Epidermal melanocyte (primary cell): Measurements from ENCODE around the gene NGEF.

Experiments
- DNase-seq: peaks from one replicate; pipeline ENCODE4 v3.0.0; 2011; ENCODE audit warnings: low spot score; ENCODE audit not compliant: insufficient read length

NGEF gene

DNA sequence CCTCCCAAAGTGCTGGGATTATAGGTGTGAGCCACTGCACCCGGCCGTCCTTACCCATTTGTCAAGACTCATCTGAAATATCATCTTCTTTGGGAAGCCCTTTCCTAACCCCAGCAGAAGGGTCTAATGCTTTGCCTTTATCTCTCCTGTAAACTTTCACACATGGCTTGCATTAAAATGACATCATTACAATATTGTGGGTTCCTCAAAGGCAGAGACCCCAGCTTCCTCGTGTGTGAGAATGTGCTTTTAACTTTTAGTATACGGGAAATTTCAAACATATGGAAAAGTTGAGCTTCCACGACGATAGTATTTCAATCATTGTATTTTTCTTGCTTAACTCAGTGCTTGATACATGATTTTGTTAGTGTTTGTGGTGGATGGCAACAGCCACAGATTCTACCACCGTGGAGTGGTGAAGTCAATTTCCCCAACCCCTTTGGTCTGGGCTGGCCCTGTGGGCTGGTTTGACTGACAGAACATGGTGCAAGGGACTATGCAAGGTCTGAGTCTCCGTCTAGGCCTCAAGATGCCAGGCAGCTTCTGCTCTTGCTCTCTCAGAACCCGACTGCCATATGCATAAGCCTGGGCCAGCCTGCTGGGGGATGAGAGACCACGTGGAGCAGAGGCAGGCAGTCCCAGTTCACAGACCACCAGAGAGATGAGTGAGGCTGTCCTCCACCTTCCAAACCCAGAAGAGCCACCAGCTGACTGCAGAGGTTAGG lies 39.9 kb downstream of the NGEF start:
- no peak for DNase-seq

DNA sequence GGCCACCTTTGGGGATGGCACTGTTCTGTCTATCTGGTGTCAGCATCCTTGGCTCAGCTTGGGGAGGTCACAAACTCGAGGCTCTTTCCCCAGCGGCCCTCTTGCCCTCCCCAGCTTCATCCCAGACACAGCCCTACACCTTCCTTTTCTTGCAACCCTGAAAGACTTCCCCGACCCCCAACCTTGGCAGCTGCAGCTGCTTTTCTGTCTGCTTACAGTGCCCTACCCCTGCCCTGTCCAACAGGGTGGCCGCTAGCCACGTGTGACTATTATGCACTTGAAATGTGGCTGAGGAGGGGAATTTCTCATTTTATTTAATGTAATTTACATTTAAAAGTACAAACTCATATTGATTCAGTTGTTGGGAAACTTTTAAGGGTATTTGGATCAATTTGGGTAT lies 41.3 kb downstream of the NGEF start:
- DNase-seq = no peak

DNA sequence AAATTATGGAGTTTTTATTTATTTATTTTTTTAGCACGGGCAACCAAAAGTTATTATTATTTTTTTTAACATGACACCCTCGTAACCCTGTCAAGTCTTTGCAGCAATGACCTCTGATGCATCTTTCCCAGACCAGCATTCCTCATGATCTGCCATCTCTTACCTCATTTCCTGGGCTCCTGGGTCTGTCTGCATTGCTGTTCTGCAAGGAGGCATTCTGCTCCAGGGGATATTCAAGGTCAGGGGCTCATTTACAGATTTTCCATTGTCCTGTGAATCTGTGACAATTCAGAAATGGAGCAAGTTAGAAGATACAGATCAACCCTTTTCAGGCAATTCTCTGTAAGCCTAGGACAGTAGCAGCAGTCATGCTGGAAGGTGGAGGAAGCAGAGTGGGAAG lies 43.0 kb downstream of the NGEF start:
- no peak for DNase-seq

DNA sequence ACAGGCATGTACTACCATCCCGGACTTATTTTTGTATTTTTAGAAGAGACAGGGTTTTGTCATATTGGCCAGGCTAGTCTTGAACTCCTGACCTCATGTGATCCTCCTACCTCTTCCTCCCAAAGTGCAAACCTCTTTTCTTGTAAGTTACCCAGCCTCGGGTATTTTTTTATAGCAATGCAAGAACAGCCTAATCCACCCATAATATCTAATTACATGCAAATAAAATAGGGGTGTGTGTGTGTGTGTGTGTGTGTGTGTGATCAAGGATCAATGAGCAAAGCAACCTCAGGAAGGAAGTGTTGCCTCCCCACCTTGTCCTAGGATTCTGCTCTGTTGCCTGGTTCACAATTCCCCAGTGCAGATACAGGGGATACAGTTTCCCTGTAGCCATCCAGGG lies 45.6 kb downstream of the NGEF start:
- DNase-seq = no peak

DNA sequence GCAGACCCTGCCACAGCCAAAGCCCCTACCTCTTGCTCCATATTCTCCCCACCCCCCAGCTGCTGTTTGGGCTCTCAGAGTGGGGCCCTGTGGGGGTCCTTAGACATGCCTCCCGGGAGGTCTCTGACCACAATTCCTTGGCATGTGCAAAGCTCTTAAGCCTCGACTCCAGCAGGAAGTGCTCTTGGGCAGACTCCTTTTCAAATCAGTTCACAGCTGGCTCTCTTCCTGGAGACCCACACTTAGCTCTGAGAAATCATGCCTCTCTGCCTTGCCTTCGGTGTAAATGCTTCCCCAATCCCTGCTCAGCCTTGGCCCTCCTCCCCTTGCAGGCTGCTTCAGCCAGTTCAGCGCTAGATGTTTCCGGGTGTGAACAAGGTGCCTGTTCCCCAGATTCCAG lies 46.9 kb downstream of the NGEF start:
- no peak for DNase-seq

DNA sequence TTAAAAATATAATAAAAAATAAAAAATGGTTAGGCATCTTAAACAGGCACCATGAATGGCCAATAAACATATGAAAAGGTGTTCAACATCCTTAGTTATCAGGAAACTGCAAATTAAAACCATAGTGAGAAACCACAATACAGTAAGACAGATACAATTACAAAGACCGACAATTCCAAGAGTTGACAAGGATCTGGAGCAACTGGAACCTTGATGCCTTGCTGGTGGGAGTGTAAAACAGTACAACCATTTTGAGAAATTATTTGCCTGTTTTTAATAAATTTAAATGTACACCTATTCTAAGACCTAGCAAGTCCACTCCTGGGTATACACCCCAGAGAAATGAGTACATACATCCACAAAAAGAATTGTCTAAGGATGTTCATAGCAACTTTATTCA lies 49.1 kb downstream of the NGEF start:
- DNase-seq = no peak

DNA sequence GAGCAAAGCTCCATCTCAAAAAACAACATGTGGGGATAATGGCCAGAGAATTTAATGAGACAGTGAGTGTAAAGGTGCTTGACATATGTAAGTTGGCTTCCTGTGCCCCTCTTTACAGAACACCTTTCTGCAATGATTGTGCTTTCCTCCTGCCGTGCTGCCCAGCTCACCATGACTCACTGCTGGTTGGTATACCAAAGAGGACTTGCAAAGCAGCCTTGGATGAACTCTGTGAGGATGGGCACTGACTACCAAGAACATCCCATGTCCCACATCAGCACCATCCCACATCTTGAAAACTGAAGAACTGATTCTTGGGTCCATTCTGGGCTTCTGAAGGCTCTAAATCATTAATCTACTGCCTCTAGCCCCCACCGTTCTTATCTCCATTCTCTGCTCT lies 52.2 kb downstream of the NGEF start:
- DNase-seq = no peak

DNA sequence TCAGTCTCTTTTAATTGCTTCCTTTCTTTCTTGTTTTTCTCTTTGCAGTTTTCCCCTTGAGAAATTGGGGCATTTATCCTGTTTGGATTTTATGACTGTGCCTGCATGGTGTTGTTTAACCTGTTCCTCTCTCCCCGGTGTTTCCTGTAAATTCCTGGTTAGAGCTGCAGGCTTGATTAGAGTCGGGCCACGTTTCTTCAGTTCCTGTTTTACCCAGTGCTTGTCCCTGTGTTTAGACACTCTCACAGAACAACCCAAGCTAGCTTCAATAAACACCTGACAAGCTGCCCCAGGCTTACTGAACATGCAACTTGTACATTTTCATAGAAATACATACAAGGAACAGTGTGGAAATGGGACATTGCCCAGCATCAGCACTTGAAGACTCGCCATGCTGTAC lies 53.9 kb downstream of the NGEF start:
- no peak for DNase-seq

DNA sequence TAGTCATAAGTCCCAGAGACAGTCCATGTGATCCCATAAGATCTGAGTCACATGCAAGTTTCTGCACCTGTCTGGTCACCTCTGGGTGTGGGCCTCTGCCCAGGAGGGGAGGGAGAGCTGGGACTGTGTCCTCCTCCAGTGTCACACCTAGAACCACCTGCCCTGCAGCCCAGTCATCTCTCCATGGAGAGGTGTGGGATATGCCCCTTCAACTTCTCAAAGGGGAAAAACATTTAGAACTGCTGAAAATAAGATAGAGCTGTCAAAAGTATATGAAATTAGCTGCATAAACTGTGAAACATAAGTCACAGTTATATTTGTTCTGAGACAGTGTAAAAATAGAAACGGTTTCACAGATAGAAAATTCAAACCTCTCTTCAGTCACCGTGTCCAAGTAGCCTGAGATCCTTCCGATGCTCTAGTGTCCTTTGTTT lies 55.4 kb downstream of the NGEF start:
- DNase-seq = no peak

DNA sequence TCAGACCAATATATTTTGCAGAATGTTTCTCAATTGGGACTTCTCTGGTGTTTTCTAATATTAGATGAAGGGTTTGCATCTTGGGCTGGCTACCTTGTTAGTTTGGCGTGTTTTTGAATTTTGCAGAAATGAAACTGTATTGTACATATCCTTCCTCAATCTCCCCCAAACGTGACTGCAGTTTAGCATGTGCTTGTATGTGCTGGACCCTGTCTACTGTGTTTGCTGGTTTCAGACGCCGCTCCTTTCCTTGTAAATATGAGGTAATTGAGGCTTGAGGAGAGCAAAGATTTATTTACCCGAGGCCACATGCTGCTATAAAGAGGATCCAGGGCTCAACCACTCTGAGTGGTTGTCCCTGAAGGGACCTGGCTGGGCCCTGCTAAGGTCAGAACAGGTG lies 57.2 kb downstream of the NGEF start:
- no peak for DNase-seq

DNA sequence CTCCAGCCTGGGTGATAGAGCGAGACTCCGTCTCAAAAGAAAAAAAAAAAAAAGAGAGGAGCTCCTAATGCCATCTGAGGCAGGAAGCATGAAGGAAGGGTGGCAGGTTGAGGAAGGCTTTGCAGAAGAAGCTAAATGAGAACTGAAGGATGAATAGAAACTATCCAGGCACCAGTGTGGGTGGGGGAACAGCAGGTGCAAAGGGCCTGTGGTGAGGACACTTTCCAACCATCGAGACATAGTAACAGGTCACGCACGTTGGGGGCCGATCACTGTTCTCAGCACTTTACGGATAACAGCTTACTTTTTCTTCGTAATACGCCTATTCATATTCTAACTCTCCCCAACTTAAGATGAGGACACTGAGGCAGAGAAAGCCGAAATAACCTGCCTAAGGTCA lies 58.4 kb downstream of the NGEF start:
- no peak for DNase-seq

DNA sequence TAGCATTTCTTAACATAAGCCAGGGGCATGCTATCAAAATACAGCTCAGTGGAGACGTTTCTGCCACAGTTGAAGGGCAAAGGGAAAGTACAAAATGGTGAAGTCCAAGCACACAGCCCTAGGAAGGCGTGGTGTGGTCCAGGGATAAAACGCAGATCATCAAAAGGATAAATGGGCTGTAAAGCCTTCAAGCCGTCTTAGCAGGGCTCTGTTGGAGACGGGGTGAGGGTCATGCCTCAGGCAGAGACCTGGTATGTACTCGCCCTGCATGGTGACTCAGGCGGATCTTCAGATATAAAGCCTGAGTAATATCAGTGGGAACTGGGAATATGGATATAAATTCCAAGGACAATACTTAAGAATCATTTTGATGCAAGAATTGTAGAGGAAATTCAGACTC lies 61.2 kb downstream of the NGEF start:
- DNase-seq = no peak

DNA sequence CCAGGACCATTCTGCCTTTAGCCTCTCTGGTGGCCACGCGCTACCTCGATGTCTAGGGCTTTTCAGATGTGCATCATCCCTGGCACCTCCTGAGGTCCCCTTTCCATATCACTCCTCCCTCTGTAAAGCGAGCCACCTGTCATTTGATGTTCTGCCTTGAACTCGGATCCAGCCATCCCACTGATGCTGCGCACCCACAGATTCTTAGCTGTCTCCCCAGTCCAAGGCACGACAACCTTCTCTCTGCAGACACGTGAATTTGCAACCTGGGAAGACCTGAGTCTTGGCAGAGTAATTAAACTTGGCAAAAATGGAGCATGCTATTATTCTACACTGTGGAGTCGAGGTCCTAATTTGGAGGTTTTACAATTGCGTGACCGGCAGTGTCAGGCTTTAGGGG lies 61.9 kb downstream of the NGEF start:
- no peak for DNase-seq

DNA sequence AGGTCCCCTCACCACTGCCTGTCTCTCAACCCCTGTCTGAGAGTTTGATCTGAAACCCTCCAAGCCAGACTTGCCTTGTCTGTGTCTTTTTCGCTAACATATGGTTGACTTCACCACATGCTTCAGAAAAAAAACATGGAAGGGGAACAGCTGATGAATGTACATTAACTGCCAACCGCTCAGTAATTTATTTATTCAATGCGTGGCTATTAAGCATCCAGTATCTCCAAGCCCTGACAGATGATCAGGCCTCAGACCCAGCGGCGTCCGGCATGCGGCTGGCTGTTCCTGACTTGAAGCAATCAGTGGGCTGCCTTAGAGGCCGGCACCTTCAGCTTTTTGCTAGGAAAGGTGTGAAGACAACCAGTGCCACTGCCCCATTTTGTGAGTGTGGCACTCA lies 62.3 kb downstream of the NGEF start:
- DNase-seq = no peak

DNA sequence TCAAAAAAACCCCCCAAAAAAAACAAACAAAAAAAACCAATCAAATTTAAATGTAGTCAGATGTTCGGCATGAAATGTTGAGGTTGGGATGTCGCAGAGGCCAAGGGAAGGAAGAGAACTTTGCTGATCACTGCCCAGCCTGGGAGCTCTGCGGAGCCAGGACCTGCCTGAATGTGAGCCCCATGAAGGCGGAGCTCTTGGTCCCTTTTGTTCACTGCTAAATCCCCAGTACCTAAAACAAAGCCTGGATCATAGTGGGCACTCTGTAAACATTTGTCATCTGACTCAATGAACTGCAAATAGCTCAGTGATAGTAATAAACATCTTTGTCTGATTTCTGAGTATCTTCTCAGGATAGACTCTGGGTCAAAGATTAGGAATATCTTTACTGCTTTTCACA lies 64.0 kb downstream of the NGEF start:
- no peak for DNase-seq

DNA sequence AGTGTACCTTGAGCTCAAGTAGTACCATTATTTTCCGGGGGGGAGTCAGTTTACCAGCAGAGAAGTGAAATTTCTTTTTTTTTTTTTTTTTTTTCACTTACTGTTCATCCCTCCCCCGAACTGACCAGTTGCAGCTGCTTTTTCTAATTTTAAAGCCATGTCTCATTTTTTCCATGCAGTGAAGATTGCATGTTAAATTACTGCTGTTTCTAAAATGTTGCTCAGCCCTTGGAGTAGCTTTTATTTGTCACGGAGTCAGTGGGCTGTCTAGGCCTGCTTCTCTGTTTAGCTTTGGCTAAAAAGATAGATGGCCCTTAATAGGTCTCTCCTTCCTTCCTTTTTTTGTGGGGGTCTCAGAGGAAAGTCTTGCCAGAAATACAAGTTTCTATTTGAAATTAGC lies 70.2 kb downstream of the NGEF start:
- no peak for DNase-seq

DNA sequence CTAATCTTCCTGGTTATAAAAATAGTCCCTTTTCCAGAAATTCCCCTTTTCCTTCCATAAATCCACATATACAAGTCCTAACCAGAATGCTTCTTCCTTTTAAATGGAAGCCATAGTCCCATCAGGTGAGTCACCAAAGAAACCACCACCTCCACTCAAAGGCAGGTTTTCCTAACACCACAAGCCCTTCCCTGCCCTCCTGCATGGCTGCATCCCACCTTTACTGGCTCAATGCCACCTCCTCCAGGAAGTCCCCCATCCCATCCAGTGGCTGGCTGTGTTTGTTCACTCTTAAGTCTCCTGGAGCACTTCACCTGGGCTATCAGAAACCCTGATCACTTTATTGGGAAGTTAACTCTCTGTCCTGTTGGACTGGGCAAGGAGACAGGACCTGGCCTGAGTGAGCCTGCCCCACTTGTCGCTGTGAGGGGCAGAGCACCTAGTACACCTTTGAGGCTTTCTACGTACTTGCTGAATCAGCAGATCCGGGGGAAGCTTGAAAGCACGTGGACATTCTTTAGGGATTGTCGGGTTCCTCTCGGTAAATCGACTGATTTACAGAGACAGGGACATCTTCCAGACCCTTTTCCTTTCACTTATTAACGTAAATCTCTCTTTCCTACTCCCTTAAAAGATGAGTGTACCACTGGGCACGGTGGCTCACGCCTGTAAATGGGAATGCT lies 71.0 kb downstream of the NGEF start:
- DNase-seq = no peak

DNA sequence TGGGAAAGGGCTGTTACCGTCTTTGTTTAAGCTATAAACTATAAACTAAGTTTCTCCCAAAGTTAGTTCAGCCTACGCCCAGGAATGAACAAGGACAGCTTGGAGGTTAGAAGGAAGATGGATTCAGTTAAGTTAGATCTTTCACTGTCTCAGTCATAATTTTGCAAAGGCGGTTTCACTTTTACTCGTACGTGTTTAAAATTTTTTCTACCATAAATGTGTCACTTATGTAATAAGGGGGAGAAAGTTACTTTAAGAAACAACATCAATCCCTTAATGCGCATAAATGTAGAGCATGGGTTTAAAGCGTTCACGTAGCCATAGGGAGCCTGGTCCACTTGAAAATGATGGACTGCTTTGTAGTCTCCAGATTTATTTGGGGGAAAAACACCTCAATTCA lies 71.7 kb downstream of the NGEF start:
- DNase-seq = no peak

DNA sequence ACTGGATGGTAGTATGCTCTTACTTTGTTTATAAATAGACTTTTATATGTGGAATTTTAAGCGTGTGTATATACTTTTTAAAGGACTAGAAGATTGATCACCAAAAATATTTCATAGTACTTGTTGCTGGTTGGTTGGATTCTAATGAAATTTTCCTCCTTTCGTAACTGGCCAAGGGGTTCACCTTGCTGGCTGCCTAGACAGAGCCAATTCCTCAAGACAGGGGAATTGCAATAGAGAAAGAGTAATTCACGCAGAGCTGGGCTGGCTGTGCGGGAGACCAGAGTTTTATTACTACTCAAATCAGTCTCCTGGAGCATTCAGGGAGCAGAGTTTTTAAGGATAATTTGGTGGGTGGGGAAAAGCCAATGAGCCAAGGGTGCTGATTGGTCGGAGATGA lies 72.3 kb downstream of the NGEF start:
- DNase-seq = no peak

DNA sequence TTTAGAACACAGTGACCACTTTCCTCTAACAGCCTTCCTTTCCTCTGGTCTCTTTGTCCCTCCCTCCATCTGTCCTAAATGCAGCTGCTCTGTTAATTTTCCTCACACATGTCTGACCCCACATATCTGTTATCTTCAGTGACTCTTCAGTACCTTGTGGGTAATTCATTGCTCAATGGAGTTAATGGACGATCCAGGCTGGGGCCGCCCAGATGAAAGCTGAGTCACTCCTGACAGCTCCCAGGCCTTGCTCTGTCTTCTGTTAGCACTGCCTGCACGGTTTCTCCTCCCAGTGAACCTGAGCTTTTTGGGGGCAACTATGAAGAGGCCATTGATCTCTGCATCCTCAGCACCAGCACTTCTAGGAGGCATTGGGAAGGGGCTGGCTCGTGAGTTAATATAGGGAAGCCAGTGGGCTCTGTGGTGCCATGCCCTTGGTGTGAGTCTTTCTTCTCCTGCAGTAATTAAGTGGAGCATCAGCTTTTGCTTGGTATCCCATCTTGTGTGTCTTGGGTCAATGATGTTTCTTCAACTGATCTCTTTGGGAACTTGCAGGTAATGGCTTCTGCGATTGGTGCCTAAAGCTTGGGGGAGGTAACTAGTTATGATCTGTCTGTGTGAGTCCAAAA lies 75.7 kb downstream of the NGEF start:
- DNase-seq = no peak

DNA sequence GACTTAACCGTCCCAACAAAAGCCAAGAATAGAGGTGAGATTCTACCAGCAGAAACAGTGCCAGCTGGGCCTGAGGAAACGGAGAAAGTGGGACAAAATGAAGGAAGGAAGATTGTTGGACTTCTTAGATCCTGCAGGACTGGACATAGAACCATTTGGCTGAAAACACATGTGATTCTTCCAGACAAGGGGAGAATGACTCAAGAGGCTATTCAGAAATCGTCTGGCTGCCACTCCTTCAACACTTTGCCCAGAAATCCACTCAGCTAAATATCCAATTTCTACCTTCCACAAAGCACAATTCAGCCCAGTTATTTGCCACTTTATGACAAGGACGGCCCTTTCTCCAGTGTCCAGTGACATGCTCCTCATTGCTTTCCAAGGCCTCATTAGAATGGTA lies 81.4 kb downstream of the NGEF start:
- no peak for DNase-seq

DNA sequence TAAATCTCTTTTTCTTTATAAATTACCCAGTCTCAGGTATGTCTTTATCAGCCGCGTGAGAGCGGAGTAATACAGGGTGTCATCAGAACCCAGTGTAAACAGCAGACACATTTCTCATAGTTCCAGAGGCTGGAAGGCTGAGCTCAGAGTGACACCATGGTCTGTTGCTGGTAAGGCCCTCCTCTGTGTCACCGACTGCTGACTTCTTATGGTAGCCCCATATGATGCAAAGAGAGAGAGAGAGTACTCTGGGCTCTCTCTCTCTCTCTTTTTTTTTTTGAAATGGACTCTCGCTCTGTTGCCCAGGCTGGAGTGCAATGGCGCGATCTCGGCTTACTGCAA lies 83.0 kb downstream of the NGEF start:
- DNase-seq = no peak
